CD4-positive, alpha-beta T cell (primary cell): Measurements from ENCODE around the gene IGDCC3. TPM values are rescaled to one million over a fixed set of nuclear protein-coding genes. Genes with fewer than 3 reads are reported as not detected.

Experiments
- ATAC-seq: fragments of 200-7000 bp; cut with Tn5 transposase; one replicate; pipeline ENCODE4 v1.10.0; 2022; ENCODE audit warnings: mild to moderate bottlenecking; ENCODE audit not compliant: poor library complexity
- CTCF ChIA-PET: fragments of 350-600 bp; sonication (Branson Sonifier 250); formaldehyde crosslinking; loops from one replicate; lab custom pipeline; 2021; ENCODE audit warnings: antibody characterized with exemption, inconsistent platforms; lab: Charles Lee
- POLR2A ChIA-PET: fragments of 350-600 bp; sonication (Branson Sonifier 250); formaldehyde crosslinking; loops from one replicate; lab custom pipeline; 2021; ENCODE audit warnings: antibody characterized with exemption, inconsistent platforms; lab: Charles Lee
- DNase-seq, 14 experiments: peaks; one replicate each; pipeline ENCODE4 v3.0.0-alpha.2; 2013 to 2020; ENCODE audit warnings: mixed read lengths in 2 of 14
- H3K27ac ChIP-seq, 2 donors: one replicate each; pipeline versions ENCODE4 v1.5.1 to v1.7.0; 2013; ENCODE audit warnings: low read length in 2 of 2, low read depth in 1 of 2, mild to moderate bottlenecking in 1 of 2
- H3K27me3 ChIP-seq, 2 experiments: 1 replicate in 1 of 2; 2 replicates in 1 of 2; pipeline versions ENCODE4 v1.6.1 to v1.7.0; 2013; ENCODE audit warnings: low read length in 2 of 2, control low read depth in 1 of 2, mild to moderate bottlenecking in 1 of 2, moderate library complexity in 1 of 2; ENCODE audit not compliant: insufficient read depth in 2 of 2, control insufficient read depth in 1 of 2
- H3K36me3 ChIP-seq: one replicate; pipeline ENCODE4 v1.6.1; 2013; ENCODE audit warnings: low read length, control low read depth; ENCODE audit not compliant: insufficient read depth
- H3K4me1 ChIP-seq: one replicate; pipeline ENCODE4 v1.6.1; 2013; ENCODE audit warnings: low read length, control low read depth; ENCODE audit not compliant: insufficient read depth
- H3K4me3 ChIP-seq: one replicate; pipeline ENCODE4 v1.5.1; 2013; ENCODE audit warnings: mild to moderate bottlenecking, low read length, moderate library complexity
- H3K9me3 ChIP-seq, 2 experiments: 1 replicate in 1 of 2; 2 replicates in 1 of 2; pipeline versions ENCODE4 v1.6.1 to v1.7.0; 2013; ENCODE audit warnings: low read length in 2 of 2, mild to moderate bottlenecking in 2 of 2, control low read depth in 1 of 2, moderate library complexity in 1 of 2; ENCODE audit not compliant: control insufficient read depth in 1 of 2, insufficient read depth in 1 of 2
- H3K27ac Mint-ChIP-seq: one replicate; pipeline ENCODE4 v1.8.0; 2020; ENCODE audit warnings: mixed read lengths
- H3K27me3 Mint-ChIP-seq: one replicate; pipeline ENCODE4 v1.8.0; 2021; ENCODE audit warnings: mixed read lengths
- H3K36me3 Mint-ChIP-seq: one replicate; pipeline ENCODE4 v1.8.0; 2021; ENCODE audit warnings: low read depth, mixed read lengths
- H3K4me1 Mint-ChIP-seq: one replicate; pipeline ENCODE4 v1.8.0; 2021; ENCODE audit warnings: low read depth, mixed read lengths
- H3K4me3 Mint-ChIP-seq: one replicate; pipeline ENCODE4 v1.8.0; 2020; ENCODE audit warnings: mild to moderate bottlenecking, mixed read lengths
- H3K9me3 Mint-ChIP-seq: one replicate; pipeline ENCODE4 v1.8.0; 2020; ENCODE audit warnings: mixed read lengths
- intact Hi-C, 2 experiments: fragments of 100-400 bp; cut with DNase I in 1 of 2; cut with micrococcal nuclease in 1 of 2; formaldehyde crosslinking; loops; one replicate each; pipeline versions ENCODE4 v1.15.1 to v1.9.0; 2023 to 2025; cut with DNase I, micrococcal nuclease
- total RNA-seq, 174 experiments: library from RNA in 2 of 174; stranded (reverse) in 2 of 174; gene quantifications; one replicate each; pipeline ENCODE4 v1.2.3 and lab custom pipeline; 2021 to 2026
- TF ChIP-seq, protein P1 (sequence below): fragments of 200-600 bp; IDR thresholded peaks from one replicate; pipeline ENCODE4 v1.8.0; 2022; ENCODE audit warnings: antibody characterized with exemption, mild to moderate bottlenecking

The IGDCC3 gene
- total RNA-seq, 2 experiments from 2014 or later, result not detected

DNA sequence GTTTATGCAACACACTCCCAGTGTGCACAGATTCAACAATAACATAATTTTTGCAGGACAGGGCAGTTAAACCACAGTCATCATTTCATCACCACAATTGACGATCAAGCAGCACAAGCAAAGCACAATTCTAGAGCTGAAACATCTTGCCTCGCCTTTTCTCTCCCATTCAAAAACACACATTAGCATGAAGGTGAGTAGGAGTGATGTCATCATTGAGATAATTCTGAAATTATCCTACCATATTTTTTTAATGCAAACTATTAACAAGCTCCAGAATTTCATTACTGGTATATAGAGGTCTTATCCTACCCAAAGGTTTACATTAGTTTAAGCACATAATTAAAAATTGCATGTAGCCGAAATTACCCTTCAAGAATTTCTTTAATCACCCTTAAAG, 3.5 kb downstream of the IGDCC3 start:
- Mint-ChIP-seq H3K27me3 (peaks cover 69% of the 10 kb centered on the region), H3K4me3 (no peak overlapping the region), H3K27ac (no peak overlapping the region), H3K4me1 (peaks cover 22% of the 10 kb centered on the region), H3K9me3 (no peaks in the 10 kb centered on the region), H3K36me3 (no peaks in the 10 kb centered on the region)
- ChIA-PET POLR2A (no interaction called here), CTCF (interaction anchor here (0.5 kb wide), 1 partner anchor 658 kb away, joined by 3 read pairs; no protein-coding TSS in a partner anchor)
- no peak for ATAC-seq
- H3K4me1 ChIP-seq, result peaks cover 13% of the 10 kb centered on the region
- DNase-seq, result no peak
- intact Hi-C loops, result loop anchor here in 1 of 2 experiments (5.0 kb wide), 1 partner anchor 42 kb away; no protein-coding TSS in a partner anchor
- peaks cover 38 to 58% of the 10 kb centered on the region in 2 experiments for H3K27me3 ChIP-seq
- H3K4me3 ChIP-seq, result no peak overlapping the region
- TF ChIP-seq, protein P1, sequence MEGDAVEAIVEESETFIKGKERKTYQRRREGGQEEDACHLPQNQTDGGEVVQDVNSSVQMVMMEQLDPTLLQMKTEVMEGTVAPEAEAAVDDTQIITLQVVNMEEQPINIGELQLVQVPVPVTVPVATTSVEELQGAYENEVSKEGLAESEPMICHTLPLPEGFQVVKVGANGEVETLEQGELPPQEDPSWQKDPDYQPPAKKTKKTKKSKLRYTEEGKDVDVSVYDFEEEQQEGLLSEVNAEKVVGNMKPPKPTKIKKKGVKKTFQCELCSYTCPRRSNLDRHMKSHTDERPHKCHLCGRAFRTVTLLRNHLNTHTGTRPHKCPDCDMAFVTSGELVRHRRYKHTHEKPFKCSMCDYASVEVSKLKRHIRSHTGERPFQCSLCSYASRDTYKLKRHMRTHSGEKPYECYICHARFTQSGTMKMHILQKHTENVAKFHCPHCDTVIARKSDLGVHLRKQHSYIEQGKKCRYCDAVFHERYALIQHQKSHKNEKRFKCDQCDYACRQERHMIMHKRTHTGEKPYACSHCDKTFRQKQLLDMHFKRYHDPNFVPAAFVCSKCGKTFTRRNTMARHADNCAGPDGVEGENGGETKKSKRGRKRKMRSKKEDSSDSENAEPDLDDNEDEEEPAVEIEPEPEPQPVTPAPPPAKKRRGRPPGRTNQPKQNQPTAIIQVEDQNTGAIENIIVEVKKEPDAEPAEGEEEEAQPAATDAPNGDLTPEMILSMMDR, result no peak
- no peaks in the 10 kb centered on the region for H3K36me3 ChIP-seq
- no peak overlapping the region for H3K27ac ChIP-seq
- H3K9me3 ChIP-seq, result peaks cover 0 to 6% of the 10 kb centered on the region in 2 experiments

DNA sequence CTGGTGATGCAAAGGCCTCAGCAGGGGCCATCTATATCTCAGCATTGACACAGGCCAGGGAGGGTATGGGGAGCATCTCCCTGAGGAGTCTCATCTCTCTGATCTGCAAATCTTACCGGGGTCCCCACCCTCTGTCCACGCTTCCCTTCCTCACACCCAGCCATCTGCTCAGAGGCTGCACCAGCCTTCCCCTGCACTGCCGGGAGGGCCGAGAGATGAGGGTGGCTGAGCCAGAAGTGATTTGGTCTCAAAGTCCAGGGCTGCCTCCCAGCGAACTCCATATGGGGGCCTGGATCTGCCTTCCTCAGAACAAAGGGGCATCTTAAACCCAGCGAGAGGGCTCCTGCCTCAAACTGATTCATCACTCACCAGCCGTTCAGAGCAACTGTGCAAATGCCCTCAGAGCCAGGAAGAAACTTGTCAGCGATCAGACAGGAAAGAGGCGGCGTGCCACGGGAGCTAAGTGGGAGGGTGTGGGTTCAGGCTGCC, 4.6 kb downstream of the IGDCC3 start:
- TF ChIP-seq, protein P1, result no peak
- no peaks in the 10 kb centered on the region for H3K9me3 Mint-ChIP-seq
- no peak overlapping the region for H3K27ac Mint-ChIP-seq
- no peaks in the 10 kb centered on the region for H3K36me3 Mint-ChIP-seq
- peaks cover 16% of the 10 kb centered on the region for H3K4me1 Mint-ChIP-seq
- peaks cover 0 to 6% of the 10 kb centered on the region in 2 experiments for H3K9me3 ChIP-seq
- ATAC-seq, result no peak
- no peak overlapping the region for H3K4me3 ChIP-seq
- DNase-seq, result no peak
- peaks cover 12% of the 10 kb centered on the region for H3K4me1 ChIP-seq
- POLR2A ChIA-PET, result no interaction called here
- no peak overlapping the region for H3K27ac ChIP-seq
- H3K36me3 ChIP-seq, result no peaks in the 10 kb centered on the region
- no peak overlapping the region for H3K4me3 Mint-ChIP-seq
- CTCF ChIA-PET, result no interaction called here
- intact Hi-C loops, result loop anchor here in 1 of 2 experiments (5.0 kb wide), 1 partner anchor 41 kb away; no protein-coding TSS in a partner anchor
- peaks cover 61% of the 10 kb centered on the region for H3K27me3 Mint-ChIP-seq
- H3K27me3 ChIP-seq, result peaks cover 31 to 47% of the 10 kb centered on the region in 2 experiments

DNA sequence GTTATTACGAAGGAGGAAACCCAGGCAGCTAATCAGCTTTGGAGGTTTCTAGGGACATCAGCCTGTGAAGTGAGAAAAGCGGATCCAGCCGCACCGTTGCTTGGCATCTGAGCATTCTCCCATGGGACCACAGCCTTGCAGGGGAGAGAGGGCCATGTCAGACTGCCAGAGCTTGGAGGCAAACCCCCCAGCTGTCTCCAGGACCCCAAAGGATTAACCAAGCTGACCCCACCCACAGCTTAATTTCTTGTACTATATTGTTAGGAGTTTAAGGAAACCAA, 5.1 kb downstream of the IGDCC3 start:
- intact Hi-C loops, result loop anchor here in 1 of 2 experiments (5.0 kb wide), 1 partner anchor 40 kb away; no protein-coding TSS in a partner anchor
- peaks cover 10% of the 10 kb centered on the region for H3K4me1 ChIP-seq
- H3K9me3 ChIP-seq, result peaks cover 0 to 6% of the 10 kb centered on the region in 2 experiments
- Mint-ChIP-seq H3K4me3 (no peak overlapping the region), H3K4me1 (peaks cover 16% of the 10 kb centered on the region), H3K27me3 (peaks cover 59% of the 10 kb centered on the region), H3K36me3 (no peaks in the 10 kb centered on the region), H3K27ac (no peak overlapping the region), H3K9me3 (no peaks in the 10 kb centered on the region)
- CTCF ChIA-PET, result no interaction called here
- no peak overlapping the region for H3K27ac ChIP-seq
- no peak for ATAC-seq
- POLR2A ChIA-PET, result no interaction called here
- no peak overlapping the region for H3K4me3 ChIP-seq
- H3K36me3 ChIP-seq, result no peaks in the 10 kb centered on the region
- H3K27me3 ChIP-seq, result peaks cover 29 to 44% of the 10 kb centered on the region in 2 experiments
- DNase-seq, result no peak
- TF ChIP-seq, protein P1, result no peak
